Testis (tissue), 3 donors: Measurements from ENCODE around the gene CCDC39. TPM values are rescaled to one million over a fixed set of nuclear protein-coding genes. Genes with fewer than 3 reads are reported as not detected.
"Not testable (repeated sequence)": the region's sequence is repeated elsewhere in the genome, so short reads cannot be mapped to it uniquely, and the experiment has no call there.

Experiments used
- DNase-seq: peaks from one replicate; pipeline ENCODE4 v3.0.0-alpha.2; 2019
- H3K27ac ChIP-seq, 2 donors: fragments of 200-600 bp; sonication (generic); one replicate each; pipeline ENCODE4 v1.5.1; 2019
- H3K27me3 ChIP-seq: fragments of 200-600 bp; sonication (generic); one replicate; pipeline ENCODE4 v1.5.1; 2019
- H3K36me3 ChIP-seq: fragments of 200-600 bp; sonication (generic); one replicate; pipeline ENCODE4 v1.5.1; 2017; ENCODE audit warnings: low read depth; ENCODE audit errors: missing control alignments
- H3K4me1 ChIP-seq: fragments of 200-600 bp; sonication (generic); one replicate; pipeline ENCODE4 v1.5.1; 2019
- H3K4me3 ChIP-seq, 2 donors: fragments of 200-600 bp; sonication (generic); one replicate each; pipeline ENCODE4 v1.5.1; 2017 to 2019
- H3K9me3 ChIP-seq: fragments of 200-600 bp; sonication (generic); one replicate; pipeline ENCODE4 v1.5.1; 2017
- POLR2A ChIP-seq: fragments of 450-650 bp; IDR thresholded peaks from one replicate; pipeline ENCODE4 v1.6.1; 2017; ENCODE audit warnings: antibody characterized with exemption, mild to moderate bottlenecking, moderate library complexity
- WGBS, 2 donors: methylation state at CpG; one replicate each; pipeline ENCODE4 v1.1.5; 2018; 5-methylcytosine and 5-hydroxymethylcytosine counted together
- intact Hi-C: fragments of 100-400 bp; cut with DNase I; formaldehyde crosslinking; loops from one replicate; pipeline ENCODE4 v1.15.1; 2023; ENCODE audit warnings: low total_unique reads
- polyA plus RNA-seq: library from polyadenylated mRNA; stranded (reverse); fragments of 350-450 nt; fragmentation: Illumina TruSeq; extraction: RNeasy Lipid Tissue Mini Kit (QIAGEN cat#74804); gene quantifications from one replicate; pipeline ENCODE4 v1.2.3, GENCODE V29; 2014; ENCODE audit warnings: low read depth, low replicate concordance; ENCODE audit not compliant: insufficient read depth
- total RNA-seq, 2 donors: library from RNA; depleted of rRNA; stranded (reverse); fragments of >200 nt; gene quantifications; one replicate each; pipeline ENCODE4 v1.2.3, GENCODE V29; 2016
- TF ChIP-seq, protein P1 (sequence below), 3 experiments: fragments of 450-650 bp in 2 of 3; fragments of 200-600 bp in 1 of 3; sonication (generic) in 1 of 3; IDR thresholded peaks; one replicate each; pipeline ENCODE4 v1.5.1; 2016 to 2019; ENCODE audit warnings: antibody characterized with exemption in 3 of 3, mild to moderate bottlenecking in 2 of 3, moderate library complexity in 1 of 3

Gene CCDC39
- total and polyA plus RNA-seq, 3 donors from 2014 or later: 3.5 to 7.4 (median 4.3) TPM

DNA sequence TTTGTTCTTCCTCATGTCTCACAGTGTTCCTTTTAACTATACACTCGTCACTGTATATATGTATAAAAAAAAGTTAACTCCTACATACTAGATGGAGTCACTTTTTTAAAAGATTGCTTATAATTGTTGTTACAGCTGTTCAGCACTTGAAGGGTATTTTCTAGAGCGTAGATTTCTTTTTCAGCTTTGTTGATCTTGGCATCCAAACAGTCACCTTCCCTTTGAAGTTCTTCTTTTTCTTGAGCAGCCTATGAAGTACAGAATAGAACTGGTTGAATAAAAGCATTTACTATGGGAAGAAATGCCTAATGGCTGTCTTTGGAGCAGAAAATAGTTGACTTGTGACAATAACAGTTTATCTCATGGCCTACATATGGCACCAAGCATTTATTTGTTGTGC is 59.6 kb downstream of the CCDC39 start:
- Histone ChIP-seq H3K4me3 (no peak overlapping the region), H3K9me3 (no peaks in the 10 kb centered on the region), H3K36me3 (no peaks in the 10 kb centered on the region), H3K27me3 (no peaks in the 10 kb centered on the region), H3K4me1 (no peaks in the 10 kb centered on the region), H3K27ac (no peak overlapping the region)
- TF ChIP-seq POLR2A: no peak
- TF ChIP-seq, protein P1, sequence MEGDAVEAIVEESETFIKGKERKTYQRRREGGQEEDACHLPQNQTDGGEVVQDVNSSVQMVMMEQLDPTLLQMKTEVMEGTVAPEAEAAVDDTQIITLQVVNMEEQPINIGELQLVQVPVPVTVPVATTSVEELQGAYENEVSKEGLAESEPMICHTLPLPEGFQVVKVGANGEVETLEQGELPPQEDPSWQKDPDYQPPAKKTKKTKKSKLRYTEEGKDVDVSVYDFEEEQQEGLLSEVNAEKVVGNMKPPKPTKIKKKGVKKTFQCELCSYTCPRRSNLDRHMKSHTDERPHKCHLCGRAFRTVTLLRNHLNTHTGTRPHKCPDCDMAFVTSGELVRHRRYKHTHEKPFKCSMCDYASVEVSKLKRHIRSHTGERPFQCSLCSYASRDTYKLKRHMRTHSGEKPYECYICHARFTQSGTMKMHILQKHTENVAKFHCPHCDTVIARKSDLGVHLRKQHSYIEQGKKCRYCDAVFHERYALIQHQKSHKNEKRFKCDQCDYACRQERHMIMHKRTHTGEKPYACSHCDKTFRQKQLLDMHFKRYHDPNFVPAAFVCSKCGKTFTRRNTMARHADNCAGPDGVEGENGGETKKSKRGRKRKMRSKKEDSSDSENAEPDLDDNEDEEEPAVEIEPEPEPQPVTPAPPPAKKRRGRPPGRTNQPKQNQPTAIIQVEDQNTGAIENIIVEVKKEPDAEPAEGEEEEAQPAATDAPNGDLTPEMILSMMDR (IDR thresholded peaks at IDR 0.05): no peak
- intact Hi-C loops: no loop called here
- WGBS, 2 donors: 56% methylated on average over 2 of the region's 2 CpGs
- DNase-seq: no peak

DNA sequence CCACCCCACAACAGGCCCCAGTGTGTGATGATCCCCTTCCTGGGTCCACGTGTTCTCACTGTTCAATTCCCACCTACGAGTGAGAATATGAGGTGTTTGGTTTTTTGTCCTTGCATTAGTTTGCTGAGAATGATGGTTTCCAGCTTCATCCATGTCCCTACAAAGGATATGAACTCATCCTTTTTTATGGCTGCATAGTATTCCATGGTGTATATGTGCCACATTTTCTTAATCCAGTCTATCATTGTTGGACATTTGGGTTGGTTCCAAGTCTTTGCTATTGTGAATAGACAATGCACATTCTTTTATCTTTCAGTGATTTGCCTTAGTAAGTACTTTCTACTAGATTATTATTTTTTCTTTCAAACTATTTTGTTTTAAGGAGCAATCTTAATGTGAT is 60.7 kb downstream of the CCDC39 start:
- WGBS, 2 donors: 90 to 94% methylated on average over 2 of the region's 2 CpGs
- H3K9me3 ChIP-seq, intact Hi-C loops, H3K36me3 ChIP-seq, H3K4me3 ChIP-seq, DNase-seq, H3K4me1 ChIP-seq, H3K27ac ChIP-seq, H3K27me3 ChIP-seq: not testable (repeated sequence)

DNA sequence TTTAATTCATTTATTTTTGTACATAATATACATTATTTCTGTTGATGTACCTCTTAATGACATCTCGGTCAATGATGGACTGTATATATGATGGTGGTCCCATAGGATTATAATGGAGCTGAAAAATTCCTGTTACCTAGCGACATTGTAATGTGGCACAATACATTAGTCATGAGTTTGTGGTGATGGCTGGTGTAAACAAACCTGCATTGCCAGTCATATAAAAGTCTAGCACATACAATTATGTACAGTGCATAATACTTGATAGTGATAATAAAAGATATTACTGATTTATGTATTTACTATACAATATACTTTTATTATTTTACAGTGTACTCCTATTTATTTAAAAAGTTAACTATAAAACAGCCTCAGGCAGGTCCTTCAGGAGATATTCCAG is 62.2 kb downstream of the CCDC39 start:
- 95 to 99% methylated on average over 2 of the region's 2 CpGs for WGBS, 2 donors
- DNase-seq: no peak
- TF ChIP-seq, protein P1 (IDR thresholded peaks at IDR 0.05): no peak
- no peak for TF ChIP-seq POLR2A
- no peaks in the 10 kb centered on the region for H3K27me3 ChIP-seq
- no peaks in the 10 kb centered on the region for H3K9me3 ChIP-seq
- no peak overlapping the region for H3K27ac ChIP-seq
- H3K36me3 ChIP-seq: peaks cover 3% of the 10 kb centered on the region
- H3K4me1 ChIP-seq: no peaks in the 10 kb centered on the region
- intact Hi-C loops: no loop called here
- no peak overlapping the region for H3K4me3 ChIP-seq

DNA sequence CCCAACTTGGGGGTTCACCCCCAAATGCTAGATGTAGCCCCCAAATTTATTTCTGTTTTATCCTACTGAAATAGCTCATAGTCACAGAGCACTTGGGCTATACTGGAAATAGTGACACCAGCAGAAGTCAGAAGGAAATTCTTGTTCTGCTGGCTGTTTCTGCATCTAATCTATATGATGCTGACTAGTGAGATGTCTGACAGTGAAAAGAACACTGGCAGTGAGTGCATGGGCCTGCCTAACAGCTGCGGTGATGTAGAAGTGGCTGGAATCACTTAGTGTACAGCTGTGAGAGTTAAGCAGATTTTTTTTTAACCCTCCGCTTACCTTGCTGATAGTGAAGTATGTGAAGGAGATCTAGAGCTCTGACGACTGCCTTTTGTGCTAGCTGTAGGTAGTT is 63.3 kb downstream of the CCDC39 start:
- H3K4me1 ChIP-seq: no peaks in the 10 kb centered on the region
- no peak for TF ChIP-seq POLR2A
- TF ChIP-seq, protein P1 (IDR thresholded peaks at IDR 0.05): no peak
- H3K9me3 ChIP-seq: no peaks in the 10 kb centered on the region
- no peak overlapping the region for H3K4me3 ChIP-seq
- intact Hi-C loops: no loop called here
- H3K36me3 ChIP-seq: peaks cover 3% of the 10 kb centered on the region
- H3K27ac ChIP-seq: no peak overlapping the region
- DNase-seq: no peak
- WGBS, 2 donors: 65 to 69% methylated on average over 3 of the region's 3 CpGs
- no peaks in the 10 kb centered on the region for H3K27me3 ChIP-seq

DNA sequence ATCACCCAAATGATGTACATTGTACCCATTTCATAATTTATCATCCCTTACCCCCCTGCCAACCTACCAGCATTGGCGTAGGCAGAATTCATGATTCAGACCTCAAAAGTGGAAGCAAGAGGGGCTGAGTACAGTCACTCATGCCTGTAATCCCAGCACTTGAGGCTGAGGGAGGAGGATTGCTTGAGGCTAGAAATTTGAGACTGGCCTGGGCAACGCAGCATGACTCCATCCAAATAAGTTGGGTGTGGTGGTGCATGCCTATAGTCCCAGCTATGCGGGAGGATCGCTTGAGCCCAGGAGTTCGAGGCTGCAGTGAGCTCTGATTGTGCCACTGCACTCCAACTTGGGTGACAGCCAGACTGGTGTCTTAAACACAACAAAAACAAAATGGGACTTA is 66.9 kb downstream of the CCDC39 start:
- Histone ChIP-seq H3K27ac (no peak overlapping the region), H3K4me1 (no peaks in the 10 kb centered on the region), H3K27me3 (no peaks in the 10 kb centered on the region), H3K4me3 (no peak overlapping the region), H3K36me3 (peaks cover 3% of the 10 kb centered on the region), H3K9me3 (no peaks in the 10 kb centered on the region)
- no peak for TF ChIP-seq POLR2A
- TF ChIP-seq, protein P1 (IDR thresholded peaks at IDR 0.05): no peak
- 88 to 95% methylated on average over 5 of the region's 5 CpGs for WGBS, 2 donors
- intact Hi-C loops: no loop called here
- no peak for DNase-seq
